ENCODE results near the gene KDELR1. TPM values are rescaled to one million over a fixed set of nuclear protein-coding genes. Genes with fewer than 3 reads are reported as not detected.

KDELR1 gene
- total RNA-seq, 4 donors from 2014 or later = 77.3 to 94.1 (median 87.7) TPM

- H3K36me3 ChIP-seq = no peaks in the 10 kb centered on the region
- no peaks in the 10 kb centered on the region for H3K27me3 ChIP-seq
- H3K4me1 ChIP-seq = no peaks in the 10 kb centered on the region
- TF ChIP-seq CTCF (IDR thresholded peaks at IDR 0.05) (no peak), EP300 (IDR thresholded peaks at IDR 0.05) (no peak), POLR2AphosphoS5 (IDR thresholded peaks at IDR 0.05) (no peak), POLR2A (IDR thresholded peaks at IDR 0.05) (no peak)
- DNase-seq (ENCODE audit: low spot score in 2 of 2) = no peak
- no peaks in the 10 kb centered on the region for H3K9me3 ChIP-seq
- WGBS = 87% methylated on average over 5 of the region's 5 CpGs
- H3K4me3 ChIP-seq = no peak overlapping the region
- H3K27ac ChIP-seq = no peak overlapping the region
Observed at GRCh38 chr19:48353677-48354076, 37.7 kb downstream of the KDELR1 start.

GRCh38 chr19:48351341-48351752 is 40.0 kb downstream of the KDELR1 start:
- Histone ChIP-seq H3K9me3 (no peaks in the 10 kb centered on the region), H3K36me3 (no peaks in the 10 kb centered on the region), H3K4me3 (no peak overlapping the region), H3K4me1 (no peaks in the 10 kb centered on the region), H3K27me3 (no peaks in the 10 kb centered on the region), H3K27ac (no peak overlapping the region)
- 54% methylated on average over 7 of the region's 8 CpGs for WGBS
- peak in 1 of 2 donors; percentile 79 for DNase-seq (ENCODE audit: low spot score in 2 of 2)
- no peak for TF ChIP-seq POLR2AphosphoS5 (IDR thresholded peaks at IDR 0.05)
- no peak for TF ChIP-seq POLR2A (IDR thresholded peaks at IDR 0.05)
- TF ChIP-seq EP300 (IDR thresholded peaks at IDR 0.05) = no peak
- TF ChIP-seq CTCF (IDR thresholded peaks at IDR 0.05) = peak; percentile 20 to 78

- H3K4me3 ChIP-seq = no peak overlapping the region
- H3K4me1 ChIP-seq = no peaks in the 10 kb centered on the region
- H3K27ac ChIP-seq = no peak overlapping the region
- DNase-seq (ENCODE audit: low spot score in 2 of 2) = no peak
- H3K9me3 ChIP-seq = no peaks in the 10 kb centered on the region
- no peaks in the 10 kb centered on the region for H3K36me3 ChIP-seq
- H3K27me3 ChIP-seq = no peaks in the 10 kb centered on the region
- no peak for TF ChIP-seq CTCF (IDR thresholded peaks at IDR 0.05)
- no peak for TF ChIP-seq POLR2AphosphoS5 (IDR thresholded peaks at IDR 0.05)
- no peak for TF ChIP-seq POLR2A (IDR thresholded peaks at IDR 0.05)
- TF ChIP-seq EP300 (IDR thresholded peaks at IDR 0.05) = no peak
- 79% methylated on average over 5 of the region's 5 CpGs for WGBS
Observed at GRCh38 chr19:48350856-48351255, 40.5 kb downstream of the KDELR1 start.

GRCh38 chr19:48348737-48349136 is 42.6 kb downstream of the KDELR1 start:
- DNase-seq (ENCODE audit: low spot score in 2 of 2) = no peak
- H3K27ac ChIP-seq = no peak overlapping the region
- TF ChIP-seq POLR2A (IDR thresholded peaks at IDR 0.05) (no peak), CTCF (IDR thresholded peaks at IDR 0.05) (no peak), POLR2AphosphoS5 (IDR thresholded peaks at IDR 0.05) (no peak), EP300 (IDR thresholded peaks at IDR 0.05) (no peak)
- no peaks in the 10 kb centered on the region for H3K27me3 ChIP-seq
- no peaks in the 10 kb centered on the region for H3K36me3 ChIP-seq
- H3K9me3 ChIP-seq = no peaks in the 10 kb centered on the region
- H3K4me1 ChIP-seq = no peaks in the 10 kb centered on the region
- no peak overlapping the region for H3K4me3 ChIP-seq
- WGBS = 96% methylated on average over 7 of the region's 7 CpGs

- H3K27me3 ChIP-seq = no peaks in the 10 kb centered on the region
- 58% methylated on average over 5 of the region's 5 CpGs for WGBS
- no peak for DNase-seq (ENCODE audit: low spot score in 2 of 2)
- no peaks in the 10 kb centered on the region for H3K9me3 ChIP-seq
- no peak overlapping the region for H3K27ac ChIP-seq
- H3K4me3 ChIP-seq = no peak overlapping the region
- no peaks in the 10 kb centered on the region for H3K36me3 ChIP-seq
- no peaks in the 10 kb centered on the region for H3K4me1 ChIP-seq
- TF ChIP-seq POLR2A (IDR thresholded peaks at IDR 0.05) = no peak
Observed at GRCh38 chr19:48348045-48348444, 43.3 kb downstream of the KDELR1 start.

DNA sequence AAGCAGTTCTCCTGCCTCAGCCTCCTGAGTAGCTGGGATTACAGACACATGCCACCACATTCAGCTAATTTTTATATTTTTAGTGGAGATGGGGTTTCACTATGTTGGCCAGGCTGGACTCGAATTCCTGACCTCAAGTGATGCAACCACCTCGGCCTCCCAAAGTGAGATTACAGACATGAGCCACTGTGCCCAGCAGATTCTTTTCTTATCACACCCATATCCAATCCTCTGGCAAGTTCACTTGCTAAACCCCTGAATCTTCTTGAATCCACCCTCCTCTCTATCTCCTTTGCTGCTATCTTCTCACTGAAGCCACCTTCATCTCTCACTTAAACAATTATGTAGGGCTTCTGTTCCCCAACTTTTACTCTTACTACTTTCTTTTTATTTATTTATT is 45.2 kb downstream of the KDELR1 start:
- Histone ChIP-seq H3K36me3 (no peaks in the 10 kb centered on the region), H3K27ac (no peak overlapping the region), H3K27me3 (no peaks in the 10 kb centered on the region), H3K4me1 (no peaks in the 10 kb centered on the region), H3K9me3 (no peaks in the 10 kb centered on the region), H3K4me3 (no peak overlapping the region)
- no peak for DNase-seq (ENCODE audit: low spot score in 2 of 2)
- 85% methylated on average over 2 of the region's 2 CpGs for WGBS
- no peak for TF ChIP-seq EP300 (IDR thresholded peaks at IDR 0.05)
- no peak for TF ChIP-seq CTCF (IDR thresholded peaks at IDR 0.05)
- no peak for TF ChIP-seq POLR2A (IDR thresholded peaks at IDR 0.05)
- TF ChIP-seq POLR2AphosphoS5 (IDR thresholded peaks at IDR 0.05) = no peak
